NCI-H1694 (cell line): ENCODE measurements around the gene RSRC1.
"Not testable (repeated sequence)": the region's sequence is repeated elsewhere in the genome, so short reads cannot be mapped to it uniquely, and the experiment has no call there.

Source experiments
- DNase-seq: peaks from one replicate; lab custom pipeline; 2025; lab: John Stamatoyannopoulos, UW

Gene RSRC1

GRCh38 chr3:158329696-158330441, 220.0 kb downstream of the RSRC1 start:
- not testable (repeated sequence) for DNase-seq

- no peak for DNase-seq
Observed at GRCh38 chr3:158330870-158331269, 221.0 kb downstream of the RSRC1 start.

GRCh38 chr3:158333736-158334135, 223.8 kb downstream of the RSRC1 start:
- DNase-seq = no peak

- no peak for DNase-seq
Observed at GRCh38 chr3:158337110-158337509, 227.2 kb downstream of the RSRC1 start.

GRCh38 chr3:158339638-158340037, 229.7 kb downstream of the RSRC1 start:
- DNase-seq = no peak

- DNase-seq = not testable (repeated sequence)
Observed at GRCh38 chr3:158340951-158341350, 231.1 kb downstream of the RSRC1 start.

GRCh38 chr3:158347966-158348365, 238.1 kb downstream of the RSRC1 start:
- DNase-seq = no peak

GRCh38 chr3:158350971-158351370, 241.1 kb downstream of the RSRC1 start:
- no peak for DNase-seq

GRCh38 chr3:158352551-158352950, 242.7 kb downstream of the RSRC1 start:
- no peak for DNase-seq

GRCh38 chr3:158354713-158355112, 244.8 kb downstream of the RSRC1 start:
- DNase-seq = no peak

GRCh38 chr3:158355623-158356588, 246.0 kb downstream of the RSRC1 start:
- no peak for DNase-seq

- no peak for DNase-seq
Observed at GRCh38 chr3:158359339-158359738, 249.4 kb downstream of the RSRC1 start.

- no peak for DNase-seq
Observed at GRCh38 chr3:158360756-158361448, 251.0 kb downstream of the RSRC1 start.

- no peak for DNase-seq
Observed at GRCh38 chr3:158368271-158368670, 258.4 kb downstream of the RSRC1 start.

GRCh38 chr3:158369279-158369678, 259.4 kb downstream of the RSRC1 start:
- DNase-seq = no peak

- DNase-seq = no peak
Observed at GRCh38 chr3:158379517-158379916, 269.6 kb downstream of the RSRC1 start.

- DNase-seq = no peak
Observed at GRCh38 chr3:158381262-158381868, 271.5 kb downstream of the RSRC1 start.

GRCh38 chr3:158382479-158382878, 272.6 kb downstream of the RSRC1 start:
- no peak for DNase-seq

GRCh38 chr3:158384019-158384418, 274.1 kb downstream of the RSRC1 start:
- DNase-seq = no peak

GRCh38 chr3:158395421-158395820, 285.5 kb downstream of the RSRC1 start:
- no peak for DNase-seq

- no peak for DNase-seq
Observed at GRCh38 chr3:158402590-158402989, 292.7 kb downstream of the RSRC1 start.

GRCh38 chr3:158403013-158403412, 293.1 kb downstream of the RSRC1 start:
- no peak for DNase-seq
